ENCODE results near the gene KCNN1.

- TF ChIP-seq CTCF (IDR thresholded peaks at IDR 0.05) (no peak), POLR2A (IDR thresholded peaks at IDR 0.05) (no peak)
These were observed 22.7 kb downstream of the KCNN1 start for GRCh38 chr19:17989425-17990094.

Data from esophagus squamous epithelium (tissue), 4 donors.